Mesodermal cell (in vitro differentiated cells): ENCODE measurements around the gene OR7C2.

Experiments used
- H3K27ac ChIP-seq: 2 replicates; pipeline ENCODE4 v1.7.0; 2013; ENCODE audit warnings: mild to moderate bottlenecking, low read depth, low read length, moderate library complexity; ENCODE audit not compliant: severe bottlenecking
- H3K36me3 ChIP-seq: 2 replicates; pipeline ENCODE4 v1.7.1; 2013; ENCODE audit warnings: mild to moderate bottlenecking, low read length, moderate library complexity; ENCODE audit not compliant: control insufficient read depth, insufficient read depth
- H3K4me1 ChIP-seq: one replicate; pipeline ENCODE4 v1.7.1; 2013; ENCODE audit warnings: mild to moderate bottlenecking, low read length; ENCODE audit not compliant: insufficient read depth, control insufficient read depth, poor library complexity, severe bottlenecking
- H3K4me3 ChIP-seq: 2 replicates; pipeline ENCODE4 v1.7.0; 2013; ENCODE audit warnings: low read length, control low read depth, mild to moderate bottlenecking; ENCODE audit not compliant: insufficient read depth, poor library complexity, severe bottlenecking; ENCODE audit errors: extremely low read depth
- H3K9me3 ChIP-seq: 2 replicates; pipeline ENCODE4 v1.7.1; 2013; ENCODE audit warnings: mild to moderate bottlenecking, low read length, moderate library complexity; ENCODE audit not compliant: control insufficient read depth
- WGBS, 2 experiments: methylation state at CpG; one replicate each; pipeline ENCODE4 v1.1.5; 2013; ENCODE audit warnings: missing lambda C conversion rate in 2 of 2; ENCODE audit not compliant: insufficient coverage in 2 of 2; 5-methylcytosine and 5-hydroxymethylcytosine counted together

Gene OR7C2

DNA sequence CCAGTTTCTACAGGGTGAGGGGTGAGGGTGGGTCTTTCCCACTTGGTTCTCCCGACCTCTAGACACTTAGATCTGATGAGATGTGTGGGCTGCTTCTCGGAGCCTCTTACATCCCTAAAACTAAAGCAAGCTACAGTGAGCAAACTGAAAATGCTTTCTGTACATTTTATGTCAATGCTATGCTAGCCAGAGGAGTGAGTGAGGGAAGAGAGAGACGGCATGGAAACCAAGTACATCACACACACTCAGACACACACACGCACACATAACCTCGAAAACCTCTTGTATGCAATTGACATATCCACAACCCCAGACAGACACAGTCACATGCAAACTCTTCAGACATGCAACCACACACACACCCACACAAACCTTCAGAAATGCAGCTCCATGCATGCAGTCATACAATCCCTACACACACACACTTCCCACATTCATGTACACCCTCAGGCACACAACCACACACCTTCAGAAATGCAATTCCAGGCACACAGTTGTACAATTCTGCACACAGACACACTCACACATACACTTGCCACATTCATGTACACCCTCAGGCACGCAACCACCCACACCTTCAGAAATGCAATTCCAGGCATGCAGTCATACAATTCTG lies 37.0 kb downstream of the OR7C2 start:
- 64 to 89% methylated on average over 1 to 3 of the region's 6 CpGs for WGBS, 2 experiments
- Histone ChIP-seq H3K4me3 (no peak overlapping the region), H3K27ac (no peak overlapping the region), H3K36me3 (no peaks in the 10 kb centered on the region), H3K9me3 (peaks cover 5% of the 10 kb centered on the region), H3K4me1 (no peaks in the 10 kb centered on the region)

DNA sequence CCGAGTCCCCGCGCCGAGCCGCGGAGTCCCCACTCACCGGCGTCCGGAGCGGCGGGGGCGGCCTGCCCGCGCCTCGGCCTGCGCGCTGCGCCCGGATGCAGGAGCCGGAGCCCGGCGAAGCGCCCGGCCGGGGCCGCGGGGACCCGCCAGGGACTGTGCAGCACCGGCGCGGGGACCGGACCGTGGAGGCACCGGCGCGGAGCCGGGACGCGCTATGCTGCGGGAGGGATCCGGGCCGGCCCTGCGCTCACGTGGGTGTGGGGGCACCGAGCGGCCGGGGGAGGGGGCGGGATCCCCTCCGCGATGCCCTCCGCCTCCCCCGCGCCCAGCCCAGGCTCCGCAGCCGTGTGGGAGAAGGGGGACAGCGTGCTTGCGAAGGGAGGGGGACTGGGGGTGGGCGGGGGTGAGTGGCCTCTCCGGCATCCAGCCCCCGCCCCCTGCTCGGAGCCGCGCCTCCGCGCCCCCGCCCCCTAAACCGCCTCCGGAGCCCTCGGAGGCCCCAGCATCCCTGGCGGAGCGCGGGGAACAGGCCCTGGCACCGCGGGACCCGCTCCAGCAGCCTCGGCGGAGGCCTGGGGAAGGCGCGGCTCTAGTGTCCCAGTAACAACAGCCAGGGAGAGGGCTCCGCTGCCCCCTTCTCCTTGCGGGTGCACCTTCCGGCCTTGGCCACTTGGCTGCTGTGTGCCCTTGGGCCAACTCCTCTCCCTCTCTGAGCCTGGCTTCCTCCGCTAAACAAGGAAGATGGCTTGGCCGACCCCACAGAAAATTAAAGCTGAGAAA lies 38.4 kb downstream of the OR7C2 start, which contains the start of gene SLC1A6:
Gene SLC1A6, minus strand, starts transcription at position 389 of the 780 bp plus-strand sequence. CDS start 6,954 bp downstream, outside the sequence.
- Histone ChIP-seq H3K4me3 (peak within 1 kb of the TSS; percentile 2), H3K4me1 (no peaks in the 10 kb centered on the region), H3K27ac (no peak within 1 kb of the TSS), H3K9me3 (no peaks in the 10 kb centered on the region), H3K36me3 (no peaks in the 10 kb centered on the region)
- 6 to 7% methylated on average over 37 to 39 of the region's 84 CpGs for WGBS, 2 experiments

DNA sequence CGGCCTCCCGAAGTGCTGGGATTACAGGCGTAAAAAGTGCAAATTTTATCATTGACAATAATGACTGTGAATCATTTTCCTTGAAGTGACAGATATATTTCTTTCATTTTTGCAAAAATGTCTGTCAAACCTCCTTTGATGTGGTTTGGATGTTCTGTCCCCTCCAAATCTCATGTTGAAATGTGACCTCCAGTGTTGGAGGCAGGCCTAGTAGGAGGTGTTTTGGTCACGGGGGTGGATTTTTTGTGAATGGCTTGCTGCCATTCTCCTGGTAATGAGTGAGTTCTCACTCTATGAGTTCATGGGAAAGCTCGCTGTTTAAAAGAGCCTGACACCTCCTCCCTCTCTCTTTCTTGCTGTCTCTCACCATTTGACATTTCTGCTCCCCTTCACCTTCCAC lies 43.8 kb downstream of the OR7C2 start:
- H3K27ac ChIP-seq: no peak overlapping the region
- no peaks in the 10 kb centered on the region for H3K4me1 ChIP-seq
- H3K36me3 ChIP-seq: no peaks in the 10 kb centered on the region
- H3K9me3 ChIP-seq: peaks cover 14% of the 10 kb centered on the region
- WGBS, 2 experiments: 81 to 96% methylated on average over 3 to 4 of the region's 5 CpGs
- H3K4me3 ChIP-seq: no peak overlapping the region
